H9 (cell line): ENCODE results near the gene CNTD1. TPM values are rescaled to one million over a fixed set of nuclear protein-coding genes. Genes with fewer than 3 reads are reported as not detected.

Experiments
- DNase-seq: peaks from one replicate; pipeline ENCODE4 v3.0.0-alpha.2; 2017
- H2AFZ ChIP-seq: one replicate; pipeline ENCODE4 v1.6.1; 2013; ENCODE audit warnings: mild to moderate bottlenecking, low read length, control low read depth, moderate library complexity
- H2AK5ac ChIP-seq: 2 replicates; pipeline ENCODE4 v1.6.1; 2013; ENCODE audit warnings: low read length, control low read depth, mixed read lengths; ENCODE audit not compliant: insufficient read length
- H2BK120ac ChIP-seq: one replicate; pipeline ENCODE4 v1.6.1; 2013; ENCODE audit warnings: low read depth, mild to moderate bottlenecking, low read length, control low read depth, inconsistent platforms; ENCODE audit not compliant: poor library complexity, severe bottlenecking
- H2BK12ac ChIP-seq: 2 replicates; pipeline ENCODE4 v1.6.1; 2013; ENCODE audit warnings: low read length, control low read depth, mixed read lengths, low read depth; ENCODE audit not compliant: insufficient read length
- H2BK15ac ChIP-seq: 2 replicates; pipeline ENCODE4 v1.6.1; 2013; ENCODE audit warnings: low read depth, low read length, control low read depth
- H2BK20ac ChIP-seq: one replicate; pipeline ENCODE4 v1.6.1; 2013; ENCODE audit warnings: low read depth, mild to moderate bottlenecking, low read length, control low read depth, inconsistent platforms; ENCODE audit not compliant: poor library complexity, severe bottlenecking
- H2BK5ac ChIP-seq: 2 replicates; pipeline ENCODE4 v1.6.1; 2013; ENCODE audit warnings: low read length, control low read depth, mixed read lengths; ENCODE audit not compliant: insufficient read length
- H3K14ac ChIP-seq: 2 replicates; pipeline ENCODE4 v1.6.1; 2013; ENCODE audit warnings: low read length, control low read depth; ENCODE audit not compliant: insufficient read depth
- H3K18ac ChIP-seq: 2 replicates; pipeline ENCODE4 v1.6.1; 2013; ENCODE audit warnings: low read depth, mild to moderate bottlenecking, mixed read lengths, low read length, control low read depth; ENCODE audit not compliant: insufficient read length
- H3K23ac ChIP-seq: 2 replicates; pipeline ENCODE4 v1.6.1; 2013; ENCODE audit warnings: low read length, control low read depth, mixed read lengths, low read depth; ENCODE audit not compliant: insufficient read length
- H3K23me2 ChIP-seq: 2 replicates; pipeline ENCODE4 v1.6.1; 2013; ENCODE audit warnings: low read depth, mild to moderate bottlenecking, mixed read lengths, low read length, control low read depth; ENCODE audit not compliant: insufficient read length, poor library complexity, severe bottlenecking
- H3K27ac ChIP-seq: 2 replicates; pipeline ENCODE4 v1.5.1; 2013; ENCODE audit warnings: low read length, control low read depth, mixed read lengths, low read depth; ENCODE audit not compliant: insufficient read length
- H3K27me3 ChIP-seq: 2 replicates; pipeline ENCODE4 v1.6.1; 2013; ENCODE audit warnings: low read length, control low read depth, inconsistent platforms; ENCODE audit not compliant: insufficient read depth
- H3K4ac ChIP-seq: 2 replicates; pipeline ENCODE4 v1.6.1; 2013; ENCODE audit warnings: low read depth, mild to moderate bottlenecking, control low read depth, inconsistent platforms, low read length, moderate library complexity
- H3K4me1 ChIP-seq: 2 replicates; pipeline ENCODE4 v1.6.1; 2013; ENCODE audit warnings: low read length, control low read depth, inconsistent platforms; ENCODE audit not compliant: insufficient read depth
- H3K4me2 ChIP-seq: 2 replicates; pipeline ENCODE4 v1.6.1; 2013; ENCODE audit warnings: low read length, control low read depth, mixed read lengths; ENCODE audit not compliant: insufficient read length, insufficient read depth
- H3K56ac ChIP-seq: 2 replicates; pipeline ENCODE4 v1.6.1; 2013; ENCODE audit warnings: low read depth, mild to moderate bottlenecking, mixed read lengths, low read length, control low read depth; ENCODE audit not compliant: insufficient read length
- H3K79me1 ChIP-seq: 2 replicates; pipeline ENCODE4 v1.6.1; 2013; ENCODE audit warnings: low read depth, mild to moderate bottlenecking, moderate library complexity, low read length, control low read depth, inconsistent platforms; ENCODE audit not compliant: insufficient read depth, poor library complexity, severe bottlenecking
- H3K79me2 ChIP-seq: 2 replicates; pipeline ENCODE4 v1.6.1; 2013; ENCODE audit warnings: low read length, control low read depth, inconsistent platforms; ENCODE audit not compliant: insufficient read depth
- H3K9ac ChIP-seq: 2 replicates; pipeline ENCODE4 v1.6.1; 2013; ENCODE audit warnings: low read length, control low read depth, mixed read lengths; ENCODE audit not compliant: insufficient read length; ENCODE audit errors: extremely low read depth
- H3K9me3 ChIP-seq: one replicate; pipeline ENCODE4 v1.6.1; 2013; ENCODE audit warnings: low read depth, low read length, inconsistent platforms; ENCODE audit not compliant: control insufficient read depth
- H3T11ph ChIP-seq: one replicate; pipeline ENCODE4 v1.6.1; 2013; ENCODE audit warnings: mild to moderate bottlenecking, low read length, control low read depth, inconsistent platforms
- H4K20me1 ChIP-seq: one replicate; pipeline ENCODE4 v1.6.1; 2013; ENCODE audit not compliant: control insufficient read depth, insufficient read length, insufficient read depth
- H4K5ac ChIP-seq: 2 replicates; pipeline ENCODE4 v1.6.1; 2013; ENCODE audit warnings: low read depth, mild to moderate bottlenecking, mixed read lengths, low read length, control low read depth; ENCODE audit not compliant: insufficient read length
- H4K8ac ChIP-seq: replicated peaks from 2 replicates; pipeline ENCODE4 v1.6.1; 2013; ENCODE audit warnings: low read length, control low read depth, mixed read lengths, low read depth; ENCODE audit not compliant: insufficient read length
- H4K91ac ChIP-seq: 2 replicates; pipeline ENCODE4 v1.6.1; 2013; ENCODE audit warnings: low read depth, mild to moderate bottlenecking, moderate library complexity, mixed read lengths, low read length, control low read depth; ENCODE audit not compliant: insufficient read length
- H3K27ac Mint-ChIP-seq, 3 experiments: 2 replicates in 2 of 3; 3 replicates in 1 of 3; pipeline ENCODE4 v1.8.0; 2020 to 2021; ENCODE audit warnings: mixed read lengths in 3 of 3, mild to moderate bottlenecking in 1 of 3, moderate library complexity in 1 of 3
- H3K27me3 Mint-ChIP-seq: 2 replicates; pipeline ENCODE4 v1.8.0; 2021; ENCODE audit warnings: low read depth, mild to moderate bottlenecking, moderate library complexity, mixed read lengths
- H3K36me3 Mint-ChIP-seq, 3 experiments: 2 replicates in 2 of 3; 3 replicates in 1 of 3; pipeline ENCODE4 v1.8.0; 2020 to 2021; ENCODE audit warnings: low read depth in 3 of 3, mixed read lengths in 3 of 3; ENCODE audit not compliant: insufficient read depth in 1 of 3
- H3K4me1 Mint-ChIP-seq, 2 experiments: 2 replicates each; pipeline ENCODE4 v1.8.0; 2020; ENCODE audit warnings: mixed read lengths in 2 of 2
- H3K4me3 Mint-ChIP-seq, 2 experiments: 2 replicates in 1 of 2; 3 replicates in 1 of 2; pipeline ENCODE4 v1.8.0; 2020 to 2021; ENCODE audit warnings: mild to moderate bottlenecking in 2 of 2, mixed read lengths in 2 of 2, moderate library complexity in 1 of 2
- H3K9me3 Mint-ChIP-seq, 2 experiments: 2 replicates in 1 of 2; 3 replicates in 1 of 2; pipeline ENCODE4 v1.8.0; 2020; ENCODE audit warnings: mild to moderate bottlenecking in 2 of 2, mixed read lengths in 2 of 2, moderate library complexity in 1 of 2
- WGBS: extraction: QIAGEN DNeasy Blood & Tissue Kit; methylation state at CpG from one replicate; pipeline ENCODE4 v1.1.7; 2013; ENCODE audit warnings: missing lambda C conversion rate, low lambda C conversion rate, mixed read lengths; ENCODE audit not compliant: insufficient read length; ENCODE audit errors: extremely low coverage; 5-methylcytosine and 5-hydroxymethylcytosine counted together
- total RNA-seq: library from RNA; stranded (reverse); gene quantifications from 2 replicates; pipeline ENCODE4 v1.2.1, GENCODE V29; 2021
- TF ChIP-seq, protein P1 (sequence below): fragments of 200-600 bp; sonication (generic); conservative IDR thresholded peaks from 3 replicates; pipeline ENCODE4 v1.8.0; 2021; ENCODE audit warnings: antibody characterized with exemption, mild to moderate bottlenecking

Gene CNTD1
- total RNA-seq, 1 experiment from 2014 or later = not detected

DNA sequence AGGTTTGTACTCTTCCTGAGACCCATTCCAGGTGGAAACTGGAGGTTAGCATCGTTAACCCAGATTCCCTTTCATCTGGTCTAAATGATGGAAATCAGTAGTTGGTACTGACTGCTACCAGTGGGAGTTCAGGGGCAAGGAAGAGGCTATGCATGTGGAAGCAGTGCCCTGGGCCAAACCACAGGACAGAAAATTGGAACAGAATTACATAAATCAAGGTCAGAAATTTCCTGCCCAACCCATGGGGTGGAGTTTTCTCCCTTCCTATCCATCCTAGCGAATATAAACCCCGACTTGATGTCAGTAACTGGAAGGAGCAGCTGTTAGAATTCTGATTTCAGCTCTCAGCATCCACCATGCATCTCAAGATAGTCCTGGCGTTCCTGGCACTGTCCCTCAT lies 45.6 kb downstream of the CNTD1 start, which contains the start of gene AOC2:
AOC2 (plus strand) TSS at position 310 of the 400 bp plus-strand sequence; CDS start at position 357, 47 bp downstream.
- Mint-ChIP-seq H3K27ac (no peak within 1 kb of the TSS; a peak in 2 of 7 replicates), H3K4me1 (0 out of 4 replicates have a peak, but pooled peaks cover 0 to 2% of the 10 kb centered on the region in 2 experiments), H3K4me3 (no peak within 1 kb of the TSS; a peak in 1 of 5 replicates), H3K9me3 (no peaks in the 10 kb centered on the region), H3K27me3 (no peaks in the 10 kb centered on the region), H3K36me3 (peaks cover 38 to 64% (median 55%) of the 10 kb centered on the region in 3 experiments; a peak in 6 of 7 replicates)
- no peak within 1 kb of the TSS for H3T11ph ChIP-seq
- H3K18ac ChIP-seq = no peak within 1 kb of the TSS
- TF ChIP-seq, protein P1, sequence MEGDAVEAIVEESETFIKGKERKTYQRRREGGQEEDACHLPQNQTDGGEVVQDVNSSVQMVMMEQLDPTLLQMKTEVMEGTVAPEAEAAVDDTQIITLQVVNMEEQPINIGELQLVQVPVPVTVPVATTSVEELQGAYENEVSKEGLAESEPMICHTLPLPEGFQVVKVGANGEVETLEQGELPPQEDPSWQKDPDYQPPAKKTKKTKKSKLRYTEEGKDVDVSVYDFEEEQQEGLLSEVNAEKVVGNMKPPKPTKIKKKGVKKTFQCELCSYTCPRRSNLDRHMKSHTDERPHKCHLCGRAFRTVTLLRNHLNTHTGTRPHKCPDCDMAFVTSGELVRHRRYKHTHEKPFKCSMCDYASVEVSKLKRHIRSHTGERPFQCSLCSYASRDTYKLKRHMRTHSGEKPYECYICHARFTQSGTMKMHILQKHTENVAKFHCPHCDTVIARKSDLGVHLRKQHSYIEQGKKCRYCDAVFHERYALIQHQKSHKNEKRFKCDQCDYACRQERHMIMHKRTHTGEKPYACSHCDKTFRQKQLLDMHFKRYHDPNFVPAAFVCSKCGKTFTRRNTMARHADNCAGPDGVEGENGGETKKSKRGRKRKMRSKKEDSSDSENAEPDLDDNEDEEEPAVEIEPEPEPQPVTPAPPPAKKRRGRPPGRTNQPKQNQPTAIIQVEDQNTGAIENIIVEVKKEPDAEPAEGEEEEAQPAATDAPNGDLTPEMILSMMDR = no peak
- no peak within 1 kb of the TSS for H2AFZ ChIP-seq
- H4K91ac ChIP-seq = no peak within 1 kb of the TSS
- no peak within 1 kb of the TSS for H2BK120ac ChIP-seq
- no peak within 1 kb of the TSS for H2AK5ac ChIP-seq
- no peak within 1 kb of the TSS for H3K14ac ChIP-seq
- DNase-seq = no peak
- H3K23ac ChIP-seq = no peak within 1 kb of the TSS
- H3K9ac ChIP-seq = no peak within 1 kb of the TSS
- no peak within 1 kb of the TSS for H2BK5ac ChIP-seq
- H2BK15ac ChIP-seq = no peak within 1 kb of the TSS
- no peaks in the 10 kb centered on the region for H3K9me3 ChIP-seq
- no peak within 1 kb of the TSS for H4K5ac ChIP-seq
- no peaks in the 10 kb centered on the region for H3K79me2 ChIP-seq
- H3K56ac ChIP-seq = no peak within 1 kb of the TSS
- WGBS = no CpG with 5 or more reads among the region's 4 CpGs
- no peaks in the 10 kb centered on the region for H3K4me1 ChIP-seq
- H3K27ac ChIP-seq = no peak within 1 kb of the TSS
- H3K23me2 ChIP-seq = no peaks in the 10 kb centered on the region
- H3K27me3 ChIP-seq = no peaks in the 10 kb centered on the region
- H3K4me2 ChIP-seq = no peak within 1 kb of the TSS
- H3K4ac ChIP-seq = no peak within 1 kb of the TSS
- H4K20me1 ChIP-seq = no peaks in the 10 kb centered on the region
- H3K79me1 ChIP-seq = no peaks in the 10 kb centered on the region
- H4K8ac ChIP-seq = no peak within 1 kb of the TSS
- H2BK20ac ChIP-seq = no peak within 1 kb of the TSS
- H2BK12ac ChIP-seq = no peak within 1 kb of the TSS
